Uterus (tissue), 4 donors: Measurements from ENCODE around the gene MED27. TPM values are rescaled to one million over a fixed set of nuclear protein-coding genes. Genes with fewer than 3 reads are reported as not detected.

Source experiments
- DNase-seq, 2 donors: peaks; one replicate each; pipeline ENCODE4 v3.0.0-alpha.2; 2019 to 2020
- H3K27ac ChIP-seq, 2 donors: fragments of 200-600 bp; sonication (generic); 1 replicate in 1 of 2; 2 replicates in 1 of 2; pipeline ENCODE4 v1.5.1; 2016 to 2018
- H3K27me3 ChIP-seq, 2 donors: fragments of 200-600 bp; sonication (generic); one replicate each; pipeline ENCODE4 v1.5.1; 2018 to 2019; ENCODE audit warnings: control low read depth in 1 of 2
- H3K36me3 ChIP-seq, 2 donors: fragments of 200-600 bp; sonication (generic); one replicate each; pipeline ENCODE4 v1.5.1; 2019; ENCODE audit warnings: control low read depth in 1 of 2
- H3K4me1 ChIP-seq, 2 donors: fragments of 200-600 bp; sonication (generic); one replicate each; pipeline ENCODE4 v1.5.1; 2018 to 2019; ENCODE audit warnings: control low read depth in 1 of 2
- H3K4me3 ChIP-seq, 2 donors: fragments of 200-600 bp; sonication (generic); 1 replicate in 1 of 2; 2 replicates in 1 of 2; pipeline ENCODE4 v1.5.1; 2018 to 2019; ENCODE audit warnings: mild to moderate bottlenecking in 1 of 2
- H3K9me3 ChIP-seq, 2 donors: fragments of 200-600 bp; sonication (generic); one replicate each; pipeline ENCODE4 v1.5.1; 2019; ENCODE audit warnings: control low read depth in 1 of 2
- POLR2A ChIP-seq, 2 donors: fragments of 450-650 bp; IDR thresholded peaks; one replicate each; pipeline ENCODE4 v1.6.1; 2016; ENCODE audit warnings: antibody characterized with exemption in 2 of 2, mild to moderate bottlenecking in 1 of 2, moderate library complexity in 1 of 2
- intact Hi-C: fragments of 100-400 bp; cut with DNase I; formaldehyde crosslinking; loops from one replicate; pipeline ENCODE4 v1.15.1; 2023; ENCODE audit warnings: low total_unique reads
- total RNA-seq, 4 donors: library from RNA; depleted of rRNA in 3 of 4; stranded (reverse); fragments of >200 nt in 3 of 4; gene quantifications; one replicate each; pipeline versions ENCODE4 v1.1.0 to v1.2.4, GENCODE V29; 2014 to 2023
- TF ChIP-seq, protein P1 (sequence below), 4 experiments: fragments of 200-600 bp in 2 of 4; fragments of 450-650 bp in 2 of 4; sonication (generic) in 2 of 4; IDR thresholded peaks; one replicate each; pipeline ENCODE4 v1.5.1; 2016 to 2019; ENCODE audit warnings: antibody characterized with exemption in 4 of 4, mild to moderate bottlenecking in 2 of 4, moderate library complexity in 1 of 4
- donor health status: DM: yes; HTN: yes; CAD: no.

The MED27 gene
- total RNA-seq, 4 donors from 2014 or later = 4.6 to 29.3 (median 10.7) TPM

GRCh38 chr9:131833906-131834305, 245.8 kb downstream of the MED27 start:
- Histone ChIP-seq H3K36me3 (no peaks in the 10 kb centered on the region), H3K4me3 (no peak overlapping the region), H3K27me3 (no peaks in the 10 kb centered on the region), H3K4me1 (no peaks in the 10 kb centered on the region), H3K27ac (no peak overlapping the region), H3K9me3 (peaks cover 0 to 15% of the 10 kb centered on the region in 2 donors)
- no peak for DNase-seq
- TF ChIP-seq, protein P1, sequence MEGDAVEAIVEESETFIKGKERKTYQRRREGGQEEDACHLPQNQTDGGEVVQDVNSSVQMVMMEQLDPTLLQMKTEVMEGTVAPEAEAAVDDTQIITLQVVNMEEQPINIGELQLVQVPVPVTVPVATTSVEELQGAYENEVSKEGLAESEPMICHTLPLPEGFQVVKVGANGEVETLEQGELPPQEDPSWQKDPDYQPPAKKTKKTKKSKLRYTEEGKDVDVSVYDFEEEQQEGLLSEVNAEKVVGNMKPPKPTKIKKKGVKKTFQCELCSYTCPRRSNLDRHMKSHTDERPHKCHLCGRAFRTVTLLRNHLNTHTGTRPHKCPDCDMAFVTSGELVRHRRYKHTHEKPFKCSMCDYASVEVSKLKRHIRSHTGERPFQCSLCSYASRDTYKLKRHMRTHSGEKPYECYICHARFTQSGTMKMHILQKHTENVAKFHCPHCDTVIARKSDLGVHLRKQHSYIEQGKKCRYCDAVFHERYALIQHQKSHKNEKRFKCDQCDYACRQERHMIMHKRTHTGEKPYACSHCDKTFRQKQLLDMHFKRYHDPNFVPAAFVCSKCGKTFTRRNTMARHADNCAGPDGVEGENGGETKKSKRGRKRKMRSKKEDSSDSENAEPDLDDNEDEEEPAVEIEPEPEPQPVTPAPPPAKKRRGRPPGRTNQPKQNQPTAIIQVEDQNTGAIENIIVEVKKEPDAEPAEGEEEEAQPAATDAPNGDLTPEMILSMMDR (IDR thresholded peaks at IDR 0.05) = no peak
- intact Hi-C loops = no loop called here

DNA sequence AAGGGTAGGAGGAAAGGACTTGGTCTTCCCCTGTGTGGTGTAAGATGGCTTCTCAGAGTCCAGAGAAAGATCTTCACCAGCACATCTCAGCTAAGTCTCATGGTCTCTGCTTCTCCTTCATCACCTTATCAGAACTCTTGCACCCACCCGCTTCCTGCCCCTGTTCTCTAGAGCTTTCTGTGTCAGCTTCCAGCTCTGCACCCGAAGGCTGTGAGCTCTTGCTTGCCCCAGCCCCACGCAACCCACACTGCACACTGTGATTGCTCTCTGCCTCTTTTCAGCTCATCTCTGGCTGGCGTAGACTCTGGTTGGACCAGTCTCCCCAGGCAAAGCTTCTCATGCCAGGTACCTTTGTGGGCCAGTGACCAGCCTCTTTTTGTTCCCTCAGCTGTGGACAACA, 246.6 kb downstream of the MED27 start:
- H3K27ac ChIP-seq = no peak overlapping the region
- DNase-seq = no peak
- peaks cover 0 to 15% of the 10 kb centered on the region in 2 donors for H3K9me3 ChIP-seq
- H3K4me1 ChIP-seq = no peaks in the 10 kb centered on the region
- TF ChIP-seq, protein P1 (IDR thresholded peaks at IDR 0.05) = no peak
- H3K36me3 ChIP-seq = no peaks in the 10 kb centered on the region
- H3K4me3 ChIP-seq = no peak overlapping the region
- intact Hi-C loops = no loop called here
- H3K27me3 ChIP-seq = no peaks in the 10 kb centered on the region

DNA sequence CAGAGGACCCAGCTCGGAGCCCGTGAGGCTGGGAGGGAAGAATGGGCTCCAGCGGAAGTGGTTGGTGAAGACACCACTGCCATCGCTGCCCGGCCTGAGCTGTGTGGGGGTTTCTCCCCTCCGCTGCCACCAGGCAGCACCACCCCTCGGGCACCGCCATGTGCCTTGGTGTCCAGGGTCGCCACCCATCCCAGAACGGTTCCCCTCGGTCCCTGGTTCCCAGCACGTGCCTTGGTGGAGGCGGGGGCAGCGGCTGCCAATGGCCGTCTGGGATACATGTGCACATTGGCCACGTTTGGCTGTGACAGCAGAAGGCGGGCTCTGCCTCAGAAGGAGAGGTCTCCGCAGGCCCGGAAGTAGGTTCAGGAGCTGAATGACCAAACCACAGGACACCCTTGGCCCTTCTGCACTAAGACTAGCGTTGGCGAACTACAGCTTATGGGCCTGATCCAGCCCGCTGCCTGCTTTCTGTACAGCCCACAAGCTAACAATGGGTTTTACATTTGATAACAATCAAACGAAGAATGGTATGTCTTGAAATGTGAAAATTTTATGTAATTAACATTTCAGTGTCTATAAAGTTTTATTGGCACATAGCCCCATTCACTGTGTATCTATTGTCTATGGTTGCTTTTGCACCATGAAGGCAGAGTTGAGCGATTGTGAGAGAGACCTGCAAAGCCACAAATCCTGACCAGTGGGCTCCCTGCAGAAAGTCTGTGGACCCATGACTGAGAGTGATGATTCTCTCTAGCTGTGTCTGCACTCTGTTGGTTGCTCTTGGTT, 248.1 kb downstream of the MED27 start:
- Histone ChIP-seq H3K4me1 (no peaks in the 10 kb centered on the region), H3K9me3 (peaks cover 0 to 15% of the 10 kb centered on the region in 2 donors), H3K27ac (no peak overlapping the region), H3K4me3 (no peak overlapping the region), H3K27me3 (peaks cover 0 to 5% of the 10 kb centered on the region in 2 donors), H3K36me3 (no peaks in the 10 kb centered on the region)
- no peak for DNase-seq
- TF ChIP-seq, protein P1 (IDR thresholded peaks at IDR 0.05) = no peak
- TF ChIP-seq POLR2A (IDR thresholded peaks at IDR 0.05) = no peak
- intact Hi-C loops = no loop called here

- H3K27me3 ChIP-seq = peaks cover 0 to 5% of the 10 kb centered on the region in 2 donors
- no peak overlapping the region for H3K27ac ChIP-seq
- TF ChIP-seq POLR2A (IDR thresholded peaks at IDR 0.05) = no peak
- TF ChIP-seq, protein P1 (IDR thresholded peaks at IDR 0.05) = no peak
- no peak for DNase-seq
- H3K4me3 ChIP-seq = no peak overlapping the region
- H3K4me1 ChIP-seq = no peaks in the 10 kb centered on the region
- intact Hi-C loops = no loop called here
- no peaks in the 10 kb centered on the region for H3K36me3 ChIP-seq
- H3K9me3 ChIP-seq = no peaks in the 10 kb centered on the region
Observed at GRCh38 chr9:131827821-131828369, 251.8 kb downstream of the MED27 start.

GRCh38 chr9:131826966-131827525, 252.6 kb downstream of the MED27 start:
- intact Hi-C loops = no loop called here
- H3K4me1 ChIP-seq = no peaks in the 10 kb centered on the region
- no peaks in the 10 kb centered on the region for H3K36me3 ChIP-seq
- H3K27ac ChIP-seq = no peak overlapping the region
- no peak for TF ChIP-seq POLR2A (IDR thresholded peaks at IDR 0.05)
- TF ChIP-seq, protein P1 (IDR thresholded peaks at IDR 0.05) = no peak
- no peak for DNase-seq
- H3K4me3 ChIP-seq = no peak overlapping the region
- no peaks in the 10 kb centered on the region for H3K9me3 ChIP-seq
- H3K27me3 ChIP-seq = peaks cover 0 to 5% of the 10 kb centered on the region in 2 donors
